GM12892 (cell line): ENCODE data around the gene DLG5.

Source experiments
- POLR2A ChIP-seq: IDR thresholded peaks from 2 replicates; pipeline ENCODE4 v1.6.1; 2011; ENCODE audit warnings: low read depth, low read length, control low read depth
- POLR2AphosphoS5 ChIP-seq: IDR thresholded peaks from 2 replicates; pipeline ENCODE4 v1.6.1; 2011; ENCODE audit warnings: low read depth, low read length, control low read depth

GRCh38 chr10:77798940-77799339 is 127.6 kb downstream of the DLG5 start:
- TF ChIP-seq POLR2AphosphoS5 (no peak), POLR2A (no peak)
